Thoracic aorta (tissue), 2 donors: ENCODE results near the gene RELA. TPM values are rescaled to one million over a fixed set of nuclear protein-coding genes. Genes with fewer than 3 reads are reported as not detected.
"Not testable (repeated sequence)": the region's sequence is repeated elsewhere in the genome, so short reads cannot be mapped to it uniquely, and the experiment has no call there.

Experiments
- ATAC-seq: fragments of 150-250 bp; one replicate; pipeline ENCODE4 v1.8.0; 2017; ENCODE audit warnings: low read depth; ENCODE audit not compliant: insufficient number of reproducible peaks, low FRiP score
- DNase-seq: peaks from one replicate; pipeline ENCODE4 v3.0.0-alpha.2; 2020; ENCODE audit warnings: low spot score
- H3K27ac ChIP-seq, 2 donors: fragments of 200-600 bp; sonication (generic); 1 replicate in 1 of 2; 2 replicates in 1 of 2; pipeline ENCODE4 v1.5.1; 2016; ENCODE audit warnings: mild to moderate bottlenecking in 2 of 2, moderate library complexity in 2 of 2
- H3K27me3 ChIP-seq: fragments of 200-600 bp; sonication (generic); replicated peaks from 2 replicates; pipeline ENCODE4 v1.6.0; 2016; ENCODE audit warnings: mild to moderate bottlenecking; ENCODE audit not compliant: insufficient read depth
- H3K36me3 ChIP-seq: fragments of 200-600 bp; sonication (generic); one replicate; pipeline ENCODE4 v1.5.1; 2016
- H3K4me1 ChIP-seq, 2 donors: fragments of 200-600 bp; sonication (generic); 1 replicate in 1 of 2; 2 replicates in 1 of 2; pipeline versions ENCODE4 v1.5.1 to v1.6.0; 2016; ENCODE audit warnings: low read depth in 2 of 2, mild to moderate bottlenecking in 1 of 2; ENCODE audit not compliant: control insufficient read depth in 1 of 2
- H3K4me3 ChIP-seq: fragments of 200-600 bp; sonication (generic); 2 replicates; pipeline ENCODE4 v1.5.1; 2016; ENCODE audit warnings: mild to moderate bottlenecking
- H3K9me3 ChIP-seq: fragments of 200-600 bp; sonication (generic); 2 replicates; pipeline ENCODE4 v1.5.1; 2016
- CTCF ChIP-seq: fragments of 200-600 bp; sonication (generic); IDR thresholded peaks from one replicate; pipeline ENCODE4 v1.5.1; 2019; ENCODE audit warnings: antibody characterized with exemption
- total RNA-seq, 2 donors: library from RNA; depleted of rRNA; stranded (reverse); fragments of >200 nt; gene quantifications; one replicate each; pipeline versions ENCODE4 v1.1.0 to v1.2.3, GENCODE V29; 2016

Gene RELA
- total RNA-seq, 2 donors from 2014 or later = 81.5 to 84.4 TPM

GRCh38 chr11:65685981-65686380, 23.3 kb upstream of the RELA start:
- Histone ChIP-seq H3K9me3 (no peaks in the 10 kb centered on the region), H3K36me3 (no peaks in the 10 kb centered on the region), H3K4me3 (no peak overlapping the region), H3K27ac (no peak overlapping the region), H3K4me1 (no peaks in the 10 kb centered on the region), H3K27me3 (no peaks in the 10 kb centered on the region)
- ATAC-seq (no peak), DNase-seq (no peak)
- TF ChIP-seq CTCF = no peak

GRCh38 chr11:65683480-65683879, 20.8 kb upstream of the RELA start:
- not testable (repeated sequence) for DNase-seq, H3K4me3 ChIP-seq, H3K27ac ChIP-seq, H3K9me3 ChIP-seq, H3K4me1 ChIP-seq, H3K36me3 ChIP-seq, H3K27me3 ChIP-seq, ATAC-seq

- H3K4me1 ChIP-seq = no peaks in the 10 kb centered on the region
- ATAC-seq (no peak), DNase-seq (no peak)
- no peak overlapping the region for H3K4me3 ChIP-seq
- no peaks in the 10 kb centered on the region for H3K27me3 ChIP-seq
- H3K36me3 ChIP-seq = no peaks in the 10 kb centered on the region
- H3K9me3 ChIP-seq = no peaks in the 10 kb centered on the region
- no peak for TF ChIP-seq CTCF
- no peak overlapping the region for H3K27ac ChIP-seq
Observed at GRCh38 chr11:65680192-65680743, 17.6 kb upstream of the RELA start.

GRCh38 chr11:65672982-65673381, 10.3 kb upstream of the RELA start:
- no peak for TF ChIP-seq CTCF
- Histone ChIP-seq H3K4me3 (no peak overlapping the region), H3K27me3 (no peaks in the 10 kb centered on the region), H3K36me3 (no peaks in the 10 kb centered on the region), H3K4me1 (no peaks in the 10 kb centered on the region), H3K27ac (no peak overlapping the region), H3K9me3 (no peaks in the 10 kb centered on the region)
- no peak for DNase-seq
- no peak for ATAC-seq

GRCh38 chr11:65672180-65672860, 9.6 kb upstream of the RELA start:
- DNase-seq (no peak), ATAC-seq (no peak)
- Histone ChIP-seq H3K4me3 (no peak overlapping the region), H3K4me1 (no peaks in the 10 kb centered on the region), H3K27ac (no peak overlapping the region), H3K36me3 (no peaks in the 10 kb centered on the region), H3K9me3 (no peaks in the 10 kb centered on the region), H3K27me3 (no peaks in the 10 kb centered on the region)
- TF ChIP-seq CTCF = no peak
